Suprapubic skin (tissue), 4 donors: ENCODE data around the gene ITGA3.

Source experiments
- POLR2A ChIP-seq, 2 donors: fragments of 450-650 bp; IDR thresholded peaks; one replicate each; pipeline ENCODE4 v1.6.1; 2017; ENCODE audit warnings: antibody characterized with exemption in 2 of 2, mild to moderate bottlenecking in 2 of 2, moderate library complexity in 2 of 2
- POLR2AphosphoS5 ChIP-seq, 3 donors: sonication (generic); formaldehyde crosslinking; IDR thresholded peaks; one replicate each; pipeline ENCODE4 v1.6.1; 2017; ENCODE audit warnings: antibody characterized with exemption in 3 of 3
- TF ChIP-seq, protein P1 (sequence below), 2 donors: fragments of 200-600 bp in 1 of 2; fragments of 450-650 bp in 1 of 2; sonication (generic) in 1 of 2; IDR thresholded peaks; one replicate each; pipeline ENCODE4 v1.5.1; 2016 to 2019; ENCODE audit warnings: antibody characterized with exemption in 2 of 2, mild to moderate bottlenecking in 1 of 2, moderate library complexity in 1 of 2

DNA sequence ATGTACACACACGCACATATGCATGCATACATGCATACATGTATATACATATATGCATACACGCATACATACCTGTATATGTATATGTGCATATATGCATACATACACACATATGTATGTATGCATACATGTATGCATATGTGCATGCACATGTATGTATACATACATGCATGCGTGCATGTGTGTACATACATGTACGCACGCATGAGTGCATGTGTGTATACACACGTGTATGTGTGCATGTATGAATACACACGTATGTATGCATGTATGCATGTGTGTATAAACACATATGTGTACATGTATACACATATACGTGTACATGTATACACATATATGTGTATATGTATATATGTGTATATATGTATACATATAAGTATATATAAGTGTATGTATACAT, 32.4 kb upstream of the ITGA3 start:
- TF ChIP-seq, protein P1, sequence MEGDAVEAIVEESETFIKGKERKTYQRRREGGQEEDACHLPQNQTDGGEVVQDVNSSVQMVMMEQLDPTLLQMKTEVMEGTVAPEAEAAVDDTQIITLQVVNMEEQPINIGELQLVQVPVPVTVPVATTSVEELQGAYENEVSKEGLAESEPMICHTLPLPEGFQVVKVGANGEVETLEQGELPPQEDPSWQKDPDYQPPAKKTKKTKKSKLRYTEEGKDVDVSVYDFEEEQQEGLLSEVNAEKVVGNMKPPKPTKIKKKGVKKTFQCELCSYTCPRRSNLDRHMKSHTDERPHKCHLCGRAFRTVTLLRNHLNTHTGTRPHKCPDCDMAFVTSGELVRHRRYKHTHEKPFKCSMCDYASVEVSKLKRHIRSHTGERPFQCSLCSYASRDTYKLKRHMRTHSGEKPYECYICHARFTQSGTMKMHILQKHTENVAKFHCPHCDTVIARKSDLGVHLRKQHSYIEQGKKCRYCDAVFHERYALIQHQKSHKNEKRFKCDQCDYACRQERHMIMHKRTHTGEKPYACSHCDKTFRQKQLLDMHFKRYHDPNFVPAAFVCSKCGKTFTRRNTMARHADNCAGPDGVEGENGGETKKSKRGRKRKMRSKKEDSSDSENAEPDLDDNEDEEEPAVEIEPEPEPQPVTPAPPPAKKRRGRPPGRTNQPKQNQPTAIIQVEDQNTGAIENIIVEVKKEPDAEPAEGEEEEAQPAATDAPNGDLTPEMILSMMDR (IDR thresholded peaks at IDR 0.05): no peak
- TF ChIP-seq POLR2AphosphoS5 (IDR thresholded peaks at IDR 0.05) (no peak), POLR2A (IDR thresholded peaks at IDR 0.05) (no peak)
